IMR-90 (cell line): ENCODE measurements around the gene ADD2. TPM values are rescaled to one million over a fixed set of nuclear protein-coding genes. Genes with fewer than 3 reads are reported as not detected.
"Not testable (repeated sequence)": the region's sequence is repeated elsewhere in the genome, so short reads cannot be mapped to it uniquely, and the experiment has no call there.

Experiments
- ATAC-seq: fragments of 200-7000 bp; cut with Tn5 transposase; 2 replicates; pipeline ENCODE4 v1.9.1; 2020; ENCODE audit warnings: low read depth, mild to moderate bottlenecking, moderate library complexity
- BruUV-seq: library from RNA; stranded (reverse); fragments of 400-500 nt; replicated peaks from 2 replicates; lab custom pipeline; 2021; lab: Mats Ljungman, UMichigan
- CTCF ChIA-PET: fragments of 300-600 bp; formaldehyde crosslinking; extraction: SDS; loops from one replicate; lab custom pipeline; 2021; ENCODE audit warnings: antibody characterized with exemption; lab: Yijun Ruan, JAX
- POLR2A ChIA-PET: fragments of 300-600 bp; sonication (Branson Sonifier 250); formaldehyde crosslinking; loops from one replicate; lab custom pipeline; 2022; ENCODE audit warnings: antibody characterized with exemption; ENCODE audit not compliant: unreplicated experiment; lab: Charles Lee
- DNase-seq: peaks from one replicate; pipeline ENCODE4 v3.0.0; 2013
- H2AFZ ChIP-seq: replicated peaks from 2 replicates; pipeline ENCODE3; 2013; ENCODE audit warnings: low read length, mild to moderate bottlenecking; ENCODE audit not compliant: poor library complexity
- H2AK5ac ChIP-seq: 2 replicates; pipeline ENCODE4 v1.6.1; 2013; ENCODE audit warnings: low read depth, low read length, inconsistent platforms
- H2AK9ac ChIP-seq: replicated peaks from 2 replicates; pipeline ENCODE3; 2013; ENCODE audit warnings: mild to moderate bottlenecking, low read depth, low read length, moderate library complexity; ENCODE audit not compliant: poor library complexity
- H2BK120ac ChIP-seq: 2 replicates; pipeline ENCODE4 v1.6.1; 2013; ENCODE audit warnings: low read depth, low read length, inconsistent platforms
- H2BK15ac ChIP-seq: 3 replicates; pipeline ENCODE4 v1.6.1; 2013; ENCODE audit warnings: low read depth, low read length, inconsistent platforms
- H2BK20ac ChIP-seq: 2 replicates; pipeline ENCODE4 v1.6.1; 2013; ENCODE audit warnings: low read depth, mild to moderate bottlenecking, inconsistent platforms, low read length, moderate library complexity
- H2BK5ac ChIP-seq: 2 replicates; pipeline ENCODE4 v1.6.1; 2013; ENCODE audit warnings: mild to moderate bottlenecking, low read depth, low read length, inconsistent platforms; ENCODE audit not compliant: poor library complexity, severe bottlenecking
- H3K14ac ChIP-seq: replicated peaks from 2 replicates; pipeline ENCODE4 v1.6.1; 2013; ENCODE audit warnings: low read depth, low read length, inconsistent platforms
- H3K18ac ChIP-seq: 2 replicates; pipeline ENCODE4 v1.6.1; 2013; ENCODE audit warnings: low read depth, low read length, control low read depth
- H3K23ac ChIP-seq: 2 replicates; pipeline ENCODE4 v1.6.1; 2013; ENCODE audit warnings: low read depth, low read length, inconsistent platforms
- H3K27ac ChIP-seq: 2 replicates; pipeline ENCODE4 v1.5.1; 2013; ENCODE audit warnings: mild to moderate bottlenecking, control low read depth, low read length; ENCODE audit not compliant: insufficient read depth
- H3K27me3 ChIP-seq: 2 replicates; pipeline ENCODE4 v1.6.1; 2013; ENCODE audit warnings: low read length; ENCODE audit not compliant: control insufficient read depth, insufficient read depth
- H3K36me3 ChIP-seq: 2 replicates; pipeline ENCODE4 v1.6.1; 2013; ENCODE audit warnings: low read length, mixed read lengths; ENCODE audit not compliant: control insufficient read depth, insufficient read depth
- H3K4ac ChIP-seq: 2 replicates; pipeline ENCODE4 v1.6.1; 2013; ENCODE audit warnings: low read depth, low read length, inconsistent platforms
- H3K4me1 ChIP-seq: 2 replicates; pipeline ENCODE4 v1.6.1; 2013; ENCODE audit warnings: low read length, mixed read lengths; ENCODE audit not compliant: control insufficient read depth, insufficient read depth
- H3K4me2 ChIP-seq: 2 replicates; pipeline ENCODE4 v1.6.1; 2013; ENCODE audit warnings: low read depth, mild to moderate bottlenecking, control low read depth, low read length, moderate library complexity
- H3K4me3 ChIP-seq: 2 replicates; pipeline ENCODE4 v1.5.1; 2013; ENCODE audit warnings: low read depth, mild to moderate bottlenecking, control low read depth, low read length, moderate library complexity; ENCODE audit not compliant: insufficient read depth
- H3K56ac ChIP-seq: 2 replicates; pipeline ENCODE4 v1.6.1; 2013; ENCODE audit warnings: low read length, inconsistent platforms; ENCODE audit not compliant: insufficient read depth; ENCODE audit errors: extremely low read depth
- H3K79me1 ChIP-seq, 2 experiments: 2 replicates each; pipeline ENCODE4 v1.6.1; 2013; ENCODE audit warnings: low read length in 2 of 2, inconsistent platforms in 1 of 2, low read depth in 1 of 2
- H3K9ac ChIP-seq: 2 replicates; pipeline ENCODE4 v1.6.1; 2013; ENCODE audit warnings: low read depth, low read length, control low read depth
- H3K9me1 ChIP-seq: 2 replicates; pipeline ENCODE4 v1.6.1; 2013; ENCODE audit warnings: low read length, inconsistent platforms; ENCODE audit not compliant: insufficient read depth
- H3K9me3 ChIP-seq: 2 replicates; pipeline ENCODE4 v1.6.1; 2013; ENCODE audit warnings: low read length; ENCODE audit not compliant: control insufficient read depth, insufficient read depth
- H4K20me1 ChIP-seq: 2 replicates; pipeline ENCODE4 v1.6.1; 2013; ENCODE audit warnings: low read length, inconsistent platforms; ENCODE audit not compliant: insufficient read depth
- H4K5ac ChIP-seq: 2 replicates; pipeline ENCODE4 v1.6.1; 2013; ENCODE audit warnings: mild to moderate bottlenecking, low read depth, low read length, control low read depth
- H4K8ac ChIP-seq, 2 experiments: 2 replicates each; pipeline ENCODE4 v1.6.1; 2013; ENCODE audit warnings: low read depth in 2 of 2, low read length in 2 of 2, control low read depth in 1 of 2, inconsistent platforms in 1 of 2
- H4K91ac ChIP-seq: 2 replicates; pipeline ENCODE4 v1.6.1; 2013; ENCODE audit warnings: low read depth, low read length, inconsistent platforms; ENCODE audit not compliant: insufficient read depth
- CTCF ChIP-seq: conservative IDR thresholded peaks from 2 replicates; pipeline ENCODE4 v1.5.1; 2012; ENCODE audit warnings: mild to moderate bottlenecking, low read depth, low read length, improper control_type of control experiment
- RAD21 ChIP-seq: IDR thresholded peaks from 2 replicates; pipeline ENCODE4 v1.6.1; 2012; ENCODE audit warnings: low read length, improper control_type of control experiment
- WGBS, 2 experiments: methylation state at CpG; one replicate each; pipeline versions ENCODE4 v1.1.5 to v1.1.7; 2013; ENCODE audit warnings: missing lambda C conversion rate in 2 of 2; ENCODE audit not compliant: insufficient read length in 1 of 2; ENCODE audit errors: extremely low coverage in 2 of 2; 5-methylcytosine and 5-hydroxymethylcytosine counted together
- dilution Hi-C: fragments of 300-500 bp; cut with HindIII; formaldehyde crosslinking; loops from one replicate; pipeline ENCODE4 v1.14.3; 2018; ENCODE audit warnings: low sequenced_read_pairs; ENCODE audit not compliant: unreplicated experiment
- in situ Hi-C: fragments of 300-500 bp; cut with MboI; formaldehyde crosslinking; loops from 3 replicates; pipeline ENCODE4 v1.14.3; 2019; ENCODE audit warnings: low sequenced_read_pairs, inconsistent platforms, mixed read lengths
- intact Hi-C: fragments of 100-400 bp; cut with micrococcal nuclease; formaldehyde crosslinking; loops from 2 replicates; pipeline ENCODE4 v1.10.0; 2022
- polyA plus RNA-seq, 3 experiments: library from polyadenylated mRNA; depleted of rRNA; stranded (reverse); fragments of >200 nt; gene quantifications; 2 replicates each; pipeline ENCODE4 v1.2.3, GENCODE V29; 2012; ENCODE audit warnings: low replicate concordance in 1 of 3
- total RNA-seq: library from RNA; depleted of rRNA; stranded (reverse); fragments of >200 nt; gene quantifications from 2 replicates; pipeline ENCODE4 v1.2.3, GENCODE V29; 2012

ADD2 gene
- total and polyA plus RNA-seq, 2 of the 4 experiments (the other 2 are of a cell fraction): not detected

GRCh38 chr2:70655211-70655610 lies 112.8 kb downstream of the ADD2 start:
- dilution Hi-C loops, H4K8ac ChIP-seq, H3K4me2 ChIP-seq, H2BK5ac ChIP-seq, POLR2A ChIA-PET, H3K18ac ChIP-seq, intact Hi-C loops, H3K27me3 ChIP-seq, H2AK5ac ChIP-seq, H3K36me3 ChIP-seq, H2BK20ac ChIP-seq, H3K9me1 ChIP-seq, H3K56ac ChIP-seq, H2BK120ac ChIP-seq, H4K20me1 ChIP-seq, H3K23ac ChIP-seq, H4K5ac ChIP-seq, H3K9ac ChIP-seq, H2BK15ac ChIP-seq, H3K4me3 ChIP-seq, H3K4ac ChIP-seq, H2AK9ac ChIP-seq, H3K27ac ChIP-seq, H3K14ac ChIP-seq, H3K4me1 ChIP-seq, H4K91ac ChIP-seq, in situ Hi-C loops, H3K79me1 ChIP-seq, BruUV-seq, H2AFZ ChIP-seq, H3K9me3 ChIP-seq: not testable (repeated sequence)
- whole genome bisulfite sequencing, 2 experiments: no CpG with 5 or more reads among the region's 6 CpGs
- ATAC-seq (peak; percentile 56), DNase-seq (peak; percentile 11)
- CTCF ChIA-PET: interaction anchor here (0.7 kb wide), 1 partner anchor 130 kb away, joined by 4 read pairs; no protein-coding TSS in a partner anchor
- TF ChIP-seq RAD21: 0 out of 2 replicates have a peak, but pooled peaks have one; percentile 9
- peak; percentile 26; the same call in 1 of the 2 replicates for TF ChIP-seq CTCF
